H1 (cell line): ENCODE results near the gene PTCH1. TPM values are rescaled to one million over a fixed set of nuclear protein-coding genes. Genes with fewer than 3 reads are reported as not detected.

Experiments
- CTCF ChIA-PET: fragments of 300-600 bp; sonication (Branson Sonifier 250); formaldehyde crosslinking; loops from one replicate; lab custom pipeline; 2021; ENCODE audit not compliant: partially characterized antibody; lab: Charles Lee
- POLR2A ChIA-PET: fragments of 300-600 bp; sonication (Branson Sonifier 250); formaldehyde crosslinking; loops from one replicate; lab custom pipeline; 2021; ENCODE audit warnings: inconsistent platforms; ENCODE audit not compliant: partially characterized antibody; lab: Charles Lee
- DNase-seq, 2 experiments: peaks; one replicate each; pipeline versions ENCODE4 v3.0.0 to v3.0.0-alpha.2; 2010 to 2022; ENCODE audit warnings: low spot score in 2 of 2, low read depth in 1 of 2, mixed read lengths in 1 of 2
- FAIRE-seq: peaks from 2 replicates; lab custom pipeline; 2011; peaks lifted over from hg19 to GRCh38; lab: Jason Lieb, UNC
- H2AFZ ChIP-seq: 2 replicates; pipeline ENCODE4 v1.8.1; 2012; ENCODE audit warnings: low read length, inconsistent platforms
- H2AK5ac ChIP-seq: 2 replicates; pipeline ENCODE4 v1.6.1; 2013; ENCODE audit warnings: low read depth, low read length
- H2BK120ac ChIP-seq: replicated peaks from 2 replicates; pipeline ENCODE3; 2013; ENCODE audit warnings: low read depth, low read length, inconsistent platforms
- H2BK12ac ChIP-seq: 2 replicates; pipeline ENCODE4 v1.6.1; 2013; ENCODE audit warnings: low read depth, low read length
- H2BK15ac ChIP-seq: 2 replicates; pipeline ENCODE4 v1.6.1; 2013; ENCODE audit warnings: low read length
- H2BK20ac ChIP-seq: 2 replicates; pipeline ENCODE4 v1.6.1; 2013; ENCODE audit warnings: low read length
- H2BK5ac ChIP-seq: 2 replicates; pipeline ENCODE4 v1.6.1; 2013; ENCODE audit warnings: low read depth, low read length
- H3K14ac ChIP-seq: 2 replicates; pipeline ENCODE4 v1.6.1; 2013; ENCODE audit warnings: inconsistent platforms; ENCODE audit not compliant: insufficient read length
- H3K18ac ChIP-seq: 2 replicates; pipeline ENCODE4 v1.6.1; 2013; ENCODE audit warnings: low read length; ENCODE audit errors: extremely low read depth
- H3K23ac ChIP-seq: 2 replicates; pipeline ENCODE4 v1.6.1; 2013; ENCODE audit warnings: inconsistent platforms; ENCODE audit not compliant: insufficient read length
- H3K23me2 ChIP-seq: 2 replicates; pipeline ENCODE4 v1.6.1; 2013; ENCODE audit warnings: low read depth, low read length
- H3K27ac ChIP-seq: 2 replicates; pipeline ENCODE4 v1.6.1; 2011; ENCODE audit warnings: low read depth, low read length, inconsistent platforms
- H3K27me3 ChIP-seq, 4 experiments: replicated peaks in 1 of 4; 1 replicate in 1 of 4; 2 replicates in 3 of 4; pipeline versions ENCODE4 v1.6.1 to v1.8.1; 2011 to 2013; ENCODE audit warnings: low read length in 3 of 4, mild to moderate bottlenecking in 3 of 4, inconsistent platforms in 2 of 4, mixed read lengths in 2 of 4, moderate library complexity in 1 of 4; ENCODE audit not compliant: control insufficient read depth in 3 of 4, insufficient read depth in 3 of 4; ENCODE audit errors: extremely low read depth in 1 of 4
- H3K36me3 ChIP-seq, 4 experiments: 2 replicates each; pipeline versions ENCODE4 v1.6.1 to v1.8.1; 2011 to 2013; ENCODE audit warnings: mild to moderate bottlenecking in 4 of 4, low read length in 3 of 4, moderate library complexity in 2 of 4, control low read depth in 1 of 4, inconsistent platforms in 1 of 4; ENCODE audit not compliant: insufficient read depth in 4 of 4, control insufficient read depth in 2 of 4
- H3K4ac ChIP-seq: replicated peaks from 2 replicates; pipeline ENCODE3; 2013; ENCODE audit warnings: low read length, low read depth, mixed read lengths, inconsistent platforms; ENCODE audit not compliant: insufficient read length
- H3K4me1 ChIP-seq, 4 experiments: replicated peaks in 1 of 4; 1 replicate in 1 of 4; 2 replicates in 3 of 4; pipeline versions ENCODE4 v1.6.1 to v1.8.1; 2011 to 2013; ENCODE audit warnings: low read length in 3 of 4, inconsistent platforms in 2 of 4, mixed read lengths in 1 of 4; ENCODE audit not compliant: insufficient read depth in 4 of 4, control insufficient read depth in 3 of 4
- H3K4me2 ChIP-seq, 2 experiments: 2 replicates each; pipeline versions ENCODE4 v1.6.1 to v1.8.1; 2011 to 2013; ENCODE audit warnings: low read depth in 2 of 2, low read length in 2 of 2, control low read depth in 1 of 2, inconsistent platforms in 1 of 2, mild to moderate bottlenecking in 1 of 2; ENCODE audit not compliant: insufficient read depth in 1 of 2
- H3K4me3 ChIP-seq, 4 experiments: fragments of 200-600, 300-600 bp in 1 of 4; sonication (generic), shearing (Covaris generic), sonication (Bioruptor Twin) in 1 of 4; 2 replicates each; pipeline versions ENCODE4 v1.5.1 to v1.8.1; 2011 to 2016; ENCODE audit warnings: low read length in 4 of 4, low read depth in 3 of 4, control low read depth in 2 of 4, inconsistent platforms in 2 of 4, mild to moderate bottlenecking in 2 of 4, mixed read lengths in 1 of 4, moderate library complexity in 1 of 4; ENCODE audit not compliant: insufficient read depth in 2 of 4; ENCODE audit errors: extremely low read depth in 1 of 4
- H3K56ac ChIP-seq: replicated peaks from 2 replicates; pipeline ENCODE3; 2013; ENCODE audit warnings: low read depth, mild to moderate bottlenecking, mixed read lengths, low read length, inconsistent platforms; ENCODE audit not compliant: insufficient read length
- H3K79me1 ChIP-seq: 2 replicates; pipeline ENCODE4 v1.6.1; 2013; ENCODE audit warnings: low read depth, low read length, control low read depth
- H3K79me2 ChIP-seq, 2 experiments: 2 replicates each; pipeline versions ENCODE4 v1.6.1 to v1.8.1; 2012 to 2013; ENCODE audit warnings: low read length in 2 of 2, mild to moderate bottlenecking in 2 of 2, inconsistent platforms in 1 of 2; ENCODE audit not compliant: insufficient read depth in 2 of 2, control insufficient read depth in 1 of 2
- H3K9ac ChIP-seq, 4 experiments: replicated peaks in 1 of 4; 1 replicate in 1 of 4; 2 replicates in 3 of 4; pipeline versions ENCODE4 v1.6.1 to v1.8.1; 2011 to 2013; ENCODE audit warnings: low read depth in 3 of 4, low read length in 3 of 4, control low read depth in 2 of 4, mild to moderate bottlenecking in 2 of 4, moderate library complexity in 2 of 4, inconsistent platforms in 1 of 4; ENCODE audit errors: extremely low read depth in 1 of 4
- H3K9me3 ChIP-seq, 2 experiments: 2 replicates each; pipeline versions ENCODE4 v1.6.1 to v1.8.1; 2012 to 2013; ENCODE audit warnings: mild to moderate bottlenecking in 2 of 2, moderate library complexity in 2 of 2, control low read depth in 1 of 2, inconsistent platforms in 1 of 2, low read depth in 1 of 2, low read length in 1 of 2, mixed read lengths in 1 of 2; ENCODE audit not compliant: insufficient read depth in 2 of 2
- H4K20me1 ChIP-seq, 2 experiments: replicated peaks in 1 of 2; 2 replicates each; pipeline versions ENCODE3 to v1.8.1; 2011 to 2013; ENCODE audit warnings: inconsistent platforms in 2 of 2, low read length in 2 of 2, mild to moderate bottlenecking in 1 of 2; ENCODE audit not compliant: insufficient read depth in 2 of 2, control insufficient read depth in 1 of 2
- H4K5ac ChIP-seq: 2 replicates; pipeline ENCODE4 v1.6.1; 2013; ENCODE audit warnings: low read length, low read depth, mixed read lengths, inconsistent platforms; ENCODE audit not compliant: insufficient read length
- H4K8ac ChIP-seq: 2 replicates; pipeline ENCODE4 v1.8.0; 2013; ENCODE audit warnings: mild to moderate bottlenecking, moderate library complexity, low read length, inconsistent platforms; ENCODE audit not compliant: insufficient read depth; ENCODE audit errors: extremely low read depth
- H4K91ac ChIP-seq: replicated peaks from 2 replicates; pipeline ENCODE3; 2013; ENCODE audit warnings: low read length, mixed read lengths, inconsistent platforms; ENCODE audit not compliant: insufficient read length
- CBX8 ChIP-seq: fragments of 300-800, 300-1000 bp; sonication (generic); IDR thresholded peaks from 2 replicates; pipeline ENCODE4 v1.7.1; 2016; ENCODE audit warnings: low read depth, low read length, borderline replicate concordance
- CTCF ChIP-seq, 3 experiments: IDR thresholded peaks; 1 replicate in 2 of 3; 2 replicates in 1 of 3; pipeline versions ENCODE4 v1.5.1 to v1.6.1; 2011; ENCODE audit warnings: low read length in 3 of 3, mild to moderate bottlenecking in 3 of 3, inconsistent platforms in 2 of 3, low read depth in 1 of 3, moderate library complexity in 1 of 3; ENCODE audit not compliant: insufficient read depth in 1 of 3; ENCODE audit errors: control extremely low read depth in 1 of 3
- FOSL1 ChIP-seq: IDR thresholded peaks from 2 replicates; pipeline ENCODE4 v1.6.1; 2011; ENCODE audit warnings: mild to moderate bottlenecking, low read depth, low read length, moderate library complexity; ENCODE audit not compliant: insufficient read depth
- POLR2AphosphoS5 ChIP-seq: IDR thresholded peaks from 2 replicates; pipeline ENCODE4 v1.6.1; 2011; ENCODE audit warnings: low read depth, low read length
- RFX5 ChIP-seq: IDR thresholded peaks from 2 replicates; pipeline ENCODE4 v1.6.1; 2011; ENCODE audit warnings: low read depth, low read length, improper control_type of control experiment, borderline replicate concordance
- TAF1 ChIP-seq: IDR thresholded peaks from 2 replicates; pipeline ENCODE4 v1.6.1; 2011; ENCODE audit warnings: mild to moderate bottlenecking, low read depth, low read length
- TBP ChIP-seq: IDR thresholded peaks from 2 replicates; pipeline ENCODE4 v1.6.1; 2011; ENCODE audit warnings: low read depth, low read length, improper control_type of control experiment
- WGBS, 2 experiments: shearing (Covaris generic) in 1 of 2; methylation state at CpG; one replicate each; pipeline versions ENCODE4 v1.1.6 to v1.1.7; 2013 to 2015; ENCODE audit warnings: low lambda C conversion rate in 2 of 2, mixed read lengths in 2 of 2, inconsistent platforms in 1 of 2, low coverage in 1 of 2, missing lambda C conversion rate in 1 of 2; ENCODE audit not compliant: insufficient replicate concordance in 2 of 2, insufficient coverage in 1 of 2, insufficient read length in 1 of 2; ENCODE audit errors: extremely low coverage in 1 of 2, missing lambda C conversion rate in 1 of 2; 5-methylcytosine and 5-hydroxymethylcytosine counted together
- polyA plus RNA-seq, 7 experiments: library from polyadenylated mRNA; depleted of rRNA in 3 of 7; stranded (reverse) in 5 of 7; unstranded in 2 of 7; fragments of >200 nt in 5 of 7; fragments of 200-250 nt in 2 of 7; gene quantifications; 1 replicate in 5 of 7; 2 replicates in 1 of 7; 4 replicates in 1 of 7; pipeline versions ENCODE4 v1.2.1 to v1.2.3, GENCODE V29; 2011 to 2013; ENCODE audit warnings: missing spikeins in 2 of 7, mixed read lengths in 2 of 7
- total RNA-seq: library from RNA; stranded (reverse); fragmentation: NEBNext Ultra II Directional; extraction: Animal tissue kit (Norgen Biotek cat#: 25700); gene quantifications from 2 replicates; pipeline ENCODE4 v1.2.1, GENCODE V29; 2021

The PTCH1 gene
- total and polyA plus RNA-seq, 2 of the 8 experiments (the other 6 are each of a cell fraction or from before 2014, with no cell fraction given) = 6.4 to 34.1 TPM

- H3K4ac ChIP-seq = no peak overlapping the region
- FAIRE-seq = no peak
- POLR2A ChIA-PET = no interaction called here
- H3K23ac ChIP-seq = no peak overlapping the region
- H3K36me3 ChIP-seq = peaks cover 6 to 79% (median 31%) of the 10 kb centered on the region in 4 experiments; a peak in 6 of 8 replicates
- H2BK15ac ChIP-seq = no peak overlapping the region
- no peak overlapping the region for H3K4me2 ChIP-seq
- no peak overlapping the region for H2BK5ac ChIP-seq
- no peak overlapping the region for H2AFZ ChIP-seq
- H3K9me3 ChIP-seq = no peaks in the 10 kb centered on the region
- H3K4me1 ChIP-seq = peaks cover 4 to 16% (median 8%) of the 10 kb centered on the region in 4 experiments
- H3K18ac ChIP-seq = no peak overlapping the region
- no peak overlapping the region for H2BK20ac ChIP-seq
- no peak for DNase-seq
- 94% methylated on average over 19 of the region's 19 CpGs; no CpG with 5 or more reads in 1 of the 2 experiments for WGBS, 2 experiments
- H4K8ac ChIP-seq = no peak overlapping the region
- H3K56ac ChIP-seq = no peak overlapping the region
- H4K91ac ChIP-seq = no peak overlapping the region
- no peak overlapping the region for H3K4me3 ChIP-seq
- CTCF ChIA-PET = interaction anchor here (1.2 kb wide), 1 partner anchor 276 kb away, joined by 3 read pairs; no protein-coding TSS in a partner anchor
- H3K79me1 ChIP-seq = no peaks in the 10 kb centered on the region; the same call in 1 of the 2 replicates
- no peak overlapping the region for H2BK12ac ChIP-seq
- H4K5ac ChIP-seq = no peak overlapping the region
- no peaks in the 10 kb centered on the region for H3K27me3 ChIP-seq
- H4K20me1 ChIP-seq = peaks cover 0 to 3% of the 10 kb centered on the region in 2 experiments
- no peak overlapping the region for H2AK5ac ChIP-seq
- H3K9ac ChIP-seq = no peak overlapping the region
- H2BK120ac ChIP-seq = no peak overlapping the region
- H3K79me2 ChIP-seq = no peaks in the 10 kb centered on the region
- H3K14ac ChIP-seq = no peak overlapping the region
- no peak overlapping the region for H3K27ac ChIP-seq
- H3K23me2 ChIP-seq = no peaks in the 10 kb centered on the region
- TF ChIP-seq CBX8 (no peak), CTCF (IDR thresholded peaks at IDR 0.05; ENCODE audit: control extremely low read depth in 1 of 3, insufficient read depth in 1 of 3, low read depth in 1 of 3, low read length in 3 of 3) (no peak), RFX5 (no peak), TAF1 (no peak), FOSL1 (no peak), POLR2AphosphoS5 (no peak), TBP (no peak)
These were observed 56.8 kb downstream of the PTCH1 start for GRCh38 chr9:95459851-95460517.
